ENCODE data around the gene KLF15. TPM values are rescaled to one million over a fixed set of nuclear protein-coding genes. Genes with fewer than 3 reads are reported as not detected.

Gene KLF15
- total and polyA plus RNA-seq, 9 of the 15 experiments (the other 6 are each of a cell fraction or from before 2014, with no cell fraction given): 0.08 to 4.8 (median 1.2) TPM

DNA sequence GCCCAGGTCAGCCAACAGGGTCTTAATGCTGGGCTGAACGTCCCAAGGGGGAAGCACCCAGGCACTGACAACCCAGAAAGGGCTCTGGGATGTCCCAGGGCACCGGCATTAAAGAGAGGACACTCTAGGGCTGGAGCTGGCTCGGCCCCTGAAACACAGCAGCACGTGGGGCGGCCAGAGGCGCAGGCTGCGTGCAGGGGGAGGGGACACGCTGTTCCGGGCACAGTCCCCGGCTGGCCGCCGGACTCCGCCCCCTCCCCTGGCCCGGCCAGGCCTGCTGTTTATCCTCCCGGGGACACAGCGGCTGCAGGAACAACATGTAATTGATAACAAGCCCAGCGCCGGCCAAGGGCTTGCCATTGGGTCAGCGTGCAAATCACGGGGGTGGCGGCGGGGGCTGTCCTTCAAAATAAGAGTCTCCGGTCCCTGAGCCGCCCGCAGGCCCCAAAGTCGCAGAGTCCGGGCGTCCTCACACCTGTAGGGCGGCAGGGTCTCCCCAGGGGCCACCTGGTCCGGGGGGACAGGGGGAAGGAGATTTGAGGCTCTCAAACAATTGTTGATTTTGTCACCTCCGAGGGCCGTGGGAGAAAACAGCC is 1.3 kb downstream of the KLF15 start (continued):
- TF ChIP-seq YBX1 (IDR thresholded peaks at IDR 0.05) (no peak), SIN3A (IDR thresholded peaks at IDR 0.05; ENCODE audit: borderline replicate concordance in 2 of 2, control insufficient read depth in 1 of 2, low read depth in 2 of 2, low read length in 2 of 2) (peak in 1 of 2 experiments; percentile 72; a peak in 1 of 4 replicates), MEF2D (tag; conservative IDR thresholded peaks at IDR 0.05; ENCODE audit: low read depth) (no peak), SUPT5H (IDR thresholded peaks at IDR 0.05) (no peak), NFE2 (IDR thresholded peaks at IDR 0.05; ENCODE audit: low read depth) (no peak), BCL6 (CRISPR knock-in tag; IDR thresholded peaks at IDR 0.05) (no peak), CBX3 (IDR thresholded peaks at IDR 0.05; ENCODE audit: borderline replicate concordance in 1 of 2, low read length in 2 of 2) (no peak), MCM2 (IDR thresholded peaks at IDR 0.05; ENCODE audit: low read depth) (no peak), RBFOX2 (IDR thresholded peaks at IDR 0.05; ENCODE audit: low read depth, low read length) (peak; percentile 77), MCM7 (IDR thresholded peaks at IDR 0.05) (no peak), SMARCB1 (IDR thresholded peaks at IDR 0.05; ENCODE audit: insufficient read length, low read depth) (no peak), NCOA2 (IDR thresholded peaks at IDR 0.05; ENCODE audit: partially characterized antibody in 2 of 2) (no peak), TRIM24 (IDR thresholded peaks at IDR 0.05) (no peak)
- TF ChIP-seq, protein P1, sequence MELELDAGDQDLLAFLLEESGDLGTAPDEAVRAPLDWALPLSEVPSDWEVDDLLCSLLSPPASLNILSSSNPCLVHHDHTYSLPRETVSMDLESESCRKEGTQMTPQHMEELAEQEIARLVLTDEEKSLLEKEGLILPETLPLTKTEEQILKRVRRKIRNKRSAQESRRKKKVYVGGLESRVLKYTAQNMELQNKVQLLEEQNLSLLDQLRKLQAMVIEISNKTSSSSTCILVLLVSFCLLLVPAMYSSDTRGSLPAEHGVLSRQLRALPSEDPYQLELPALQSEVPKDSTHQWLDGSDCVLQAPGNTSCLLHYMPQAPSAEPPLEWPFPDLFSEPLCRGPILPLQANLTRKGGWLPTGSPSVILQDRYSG (tag; conservative IDR thresholded peaks at IDR 0.05; ENCODE audit: low read depth): no peak
- TF ChIP-seq, protein P2, sequence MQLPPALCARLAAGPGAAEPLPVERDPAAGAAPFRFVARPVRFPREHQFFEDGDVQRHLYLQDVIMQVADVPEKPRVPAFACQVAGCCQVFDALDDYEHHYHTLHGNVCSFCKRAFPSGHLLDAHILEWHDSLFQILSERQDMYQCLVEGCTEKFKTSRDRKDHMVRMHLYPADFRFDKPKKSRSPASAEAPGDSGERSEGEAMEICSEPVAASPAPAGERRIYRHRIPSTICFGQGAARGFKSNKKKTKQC (CRISPR knock-in tag; IDR thresholded peaks at IDR 0.05): no peak
- TF ChIP-seq, protein P3, sequence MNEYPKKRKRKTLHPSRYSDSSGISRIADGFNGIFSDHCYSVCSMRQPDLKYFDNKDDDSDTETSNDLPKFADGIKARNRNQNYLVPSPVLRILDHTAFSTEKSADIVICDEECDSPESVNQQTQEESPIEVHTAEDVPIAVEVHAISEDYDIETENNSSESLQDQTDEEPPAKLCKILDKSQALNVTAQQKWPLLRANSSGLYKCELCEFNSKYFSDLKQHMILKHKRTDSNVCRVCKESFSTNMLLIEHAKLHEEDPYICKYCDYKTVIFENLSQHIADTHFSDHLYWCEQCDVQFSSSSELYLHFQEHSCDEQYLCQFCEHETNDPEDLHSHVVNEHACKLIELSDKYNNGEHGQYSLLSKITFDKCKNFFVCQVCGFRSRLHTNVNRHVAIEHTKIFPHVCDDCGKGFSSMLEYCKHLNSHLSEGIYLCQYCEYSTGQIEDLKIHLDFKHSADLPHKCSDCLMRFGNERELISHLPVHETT (CRISPR knock-in tag; conservative IDR thresholded peaks at IDR 0.05 in 1 of 2, IDR thresholded peaks at IDR 0.05 in 1 of 2): no peak
- TF ChIP-seq, protein P4, sequence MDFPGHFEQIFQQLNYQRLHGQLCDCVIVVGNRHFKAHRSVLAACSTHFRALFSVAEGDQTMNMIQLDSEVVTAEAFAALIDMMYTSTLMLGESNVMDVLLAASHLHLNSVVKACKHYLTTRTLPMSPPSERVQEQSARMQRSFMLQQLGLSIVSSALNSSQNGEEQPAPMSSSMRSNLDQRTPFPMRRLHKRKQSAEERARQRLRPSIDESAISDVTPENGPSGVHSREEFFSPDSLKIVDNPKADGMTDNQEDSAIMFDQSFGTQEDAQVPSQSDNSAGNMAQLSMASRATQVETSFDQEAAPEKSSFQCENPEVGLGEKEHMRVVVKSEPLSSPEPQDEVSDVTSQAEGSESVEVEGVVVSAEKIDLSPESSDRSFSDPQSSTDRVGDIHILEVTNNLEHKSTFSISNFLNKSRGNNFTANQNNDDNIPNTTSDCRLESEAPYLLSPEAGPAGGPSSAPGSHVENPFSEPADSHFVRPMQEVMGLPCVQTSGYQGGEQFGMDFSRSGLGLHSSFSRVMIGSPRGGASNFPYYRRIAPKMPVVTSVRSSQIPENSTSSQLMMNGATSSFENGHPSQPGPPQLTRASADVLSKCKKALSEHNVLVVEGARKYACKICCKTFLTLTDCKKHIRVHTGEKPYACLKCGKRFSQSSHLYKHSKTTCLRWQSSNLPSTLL (IDR thresholded peaks at IDR 0.05): no peak
- TF ChIP-seq, protein P5, sequence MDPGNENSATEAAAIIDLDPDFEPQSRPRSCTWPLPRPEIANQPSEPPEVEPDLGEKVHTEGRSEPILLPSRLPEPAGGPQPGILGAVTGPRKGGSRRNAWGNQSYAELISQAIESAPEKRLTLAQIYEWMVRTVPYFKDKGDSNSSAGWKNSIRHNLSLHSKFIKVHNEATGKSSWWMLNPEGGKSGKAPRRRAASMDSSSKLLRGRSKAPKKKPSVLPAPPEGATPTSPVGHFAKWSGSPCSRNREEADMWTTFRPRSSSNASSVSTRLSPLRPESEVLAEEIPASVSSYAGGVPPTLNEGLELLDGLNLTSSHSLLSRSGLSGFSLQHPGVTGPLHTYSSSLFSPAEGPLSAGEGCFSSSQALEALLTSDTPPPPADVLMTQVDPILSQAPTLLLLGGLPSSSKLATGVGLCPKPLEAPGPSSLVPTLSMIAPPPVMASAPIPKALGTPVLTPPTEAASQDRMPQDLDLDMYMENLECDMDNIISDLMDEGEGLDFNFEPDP (CRISPR knock-in tag; IDR thresholded peaks at IDR 0.05): no peak
- TF ChIP-seq, protein P6, sequence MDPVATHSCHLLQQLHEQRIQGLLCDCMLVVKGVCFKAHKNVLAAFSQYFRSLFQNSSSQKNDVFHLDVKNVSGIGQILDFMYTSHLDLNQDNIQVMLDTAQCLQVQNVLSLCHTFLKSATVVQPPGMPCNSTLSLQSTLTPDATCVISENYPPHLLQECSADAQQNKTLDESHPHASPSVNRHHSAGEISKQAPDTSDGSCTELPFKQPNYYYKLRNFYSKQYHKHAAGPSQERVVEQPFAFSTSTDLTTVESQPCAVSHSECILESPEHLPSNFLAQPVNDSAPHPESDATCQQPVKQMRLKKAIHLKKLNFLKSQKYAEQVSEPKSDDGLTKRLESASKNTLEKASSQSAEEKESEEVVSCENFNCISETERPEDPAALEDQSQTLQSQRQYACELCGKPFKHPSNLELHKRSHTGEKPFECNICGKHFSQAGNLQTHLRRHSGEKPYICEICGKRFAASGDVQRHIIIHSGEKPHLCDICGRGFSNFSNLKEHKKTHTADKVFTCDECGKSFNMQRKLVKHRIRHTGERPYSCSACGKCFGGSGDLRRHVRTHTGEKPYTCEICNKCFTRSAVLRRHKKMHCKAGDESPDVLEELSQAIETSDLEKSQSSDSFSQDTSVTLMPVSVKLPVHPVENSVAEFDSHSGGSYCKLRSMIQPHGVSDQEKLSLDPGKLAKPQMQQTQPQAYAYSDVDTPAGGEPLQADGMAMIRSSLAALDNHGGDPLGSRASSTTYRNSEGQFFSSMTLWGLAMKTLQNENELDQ (CRISPR knock-in tag; IDR thresholded peaks at IDR 0.05; ENCODE audit: borderline replicate concordance): no peak
